Measurements from ENCODE around the gene LILRA1. TPM values are rescaled to one million over a fixed set of nuclear protein-coding genes. Genes with fewer than 3 reads are reported as not detected.
A peak's percentile ranks its signal among the peaks of the same experiment; 100 is the strongest.
"Not testable (repeated sequence)": the region's sequence is repeated elsewhere in the genome, so short reads cannot be mapped to it uniquely, and the experiment has no call there.

LILRA1 gene
- polyA plus RNA-seq, 3 donors, result 88.5 to 151 (median 141) TPM

GRCh38 chr19:54594737-54595136, 1.3 kb downstream of the LILRA1 start:
- Histone ChIP-seq H3K4me2 (replicated peaks; ENCODE audit: extremely low read depth, low read length, poor library complexity, severe bottlenecking) (peak overlapping the region; percentile 79), H3K9ac (ENCODE audit: insufficient read depth, low read length, poor library complexity, severe bottlenecking) (peak overlapping the region; percentile 67), H3K79me2 (ENCODE audit: insufficient read depth, low read length) (peaks cover 27% of the 10 kb centered on the region), H2AFZ (ENCODE audit: insufficient read depth, low read depth, low read length, poor library complexity, severe bottlenecking) (no peak overlapping the region), H4K20me1 (ENCODE audit: insufficient read depth, low read length) (peaks cover 52% of the 10 kb centered on the region), H3K4me1 (ENCODE audit: control insufficient read depth in 1 of 2, insufficient read depth in 2 of 2, low read length in 2 of 2) (peaks cover 33 to 52% of the 10 kb centered on the region in 2 donors), H3K27ac (ENCODE audit: low read depth in 1 of 2, low read length in 2 of 2) (peak overlapping the region; percentile 85 to 88), H3K4me3 (replicated peaks in 1 of 3; ENCODE audit: low read depth in 2 of 3, low read length in 3 of 3) (peak overlapping the region; percentile 82 to 93 (median 88)), H3K27me3 (ENCODE audit: control insufficient read depth in 2 of 2, insufficient read depth in 2 of 2, low read length in 2 of 2) (no peaks in the 10 kb centered on the region), H3K9me3 (replicated peaks in 1 of 2; ENCODE audit: control insufficient read depth in 1 of 2, insufficient read depth in 1 of 2, low read length in 2 of 2) (no peaks in the 10 kb centered on the region), H3K36me3 (replicated peaks in 1 of 2; ENCODE audit: control insufficient read depth in 1 of 2, insufficient read depth in 2 of 2, low read length in 2 of 2) (peaks cover 38 to 47% of the 10 kb centered on the region in 2 donors)
- peaks cover 0 to 6% (median 3%) of the 10 kb centered on the region in 7 donors for H3K9me3 Mint-ChIP-seq
- peak overlapping the region in 6 of 7 donors; percentile 69 to 98 (median 96) for H3K27ac Mint-ChIP-seq
- no peak for DNase-seq
- H3K4me1 Mint-ChIP-seq, result peaks cover 66% of the 10 kb centered on the region
- TF ChIP-seq CTCF (IDR thresholded peaks at IDR 0.05), result no peak
- H3K4me3 Mint-ChIP-seq, result peak overlapping the region; percentile 98 to 100
- intact Hi-C loops (cut with micrococcal nuclease), result loop anchor here (5.0 to 10.0 kb wide), 2 partner anchors 38 to 120 kb away; partner anchors contain the start of genes LILRB1 (in 2 of the 2) and CDC42EP5 (in 1 of the 2)
- peaks cover 0 to 3% (median 2%) of the 10 kb centered on the region in 3 donors for H3K27me3 Mint-ChIP-seq (ENCODE audit: low read depth in 3 of 3)
- peaks cover 38 to 48% of the 10 kb centered on the region in 2 donors for H3K36me3 Mint-ChIP-seq
- WGBS (ENCODE audit: insufficient coverage), result 100% methylated on average over 2 of the region's 5 CpGs

GRCh38 chr19:54595680-54596436, 2.4 kb downstream of the LILRA1 start:
- DNase-seq; H3K9me3 Mint-ChIP-seq; H3K4me2 ChIP-seq (replicated peaks; ENCODE audit: extremely low read depth, low read length, poor library complexity, severe bottlenecking); H3K9me3 ChIP-seq (replicated peaks in 1 of 2; ENCODE audit: control insufficient read depth in 1 of 2, insufficient read depth in 1 of 2, low read length in 2 of 2); H3K27ac ChIP-seq (ENCODE audit: low read depth in 1 of 2, low read length in 2 of 2); H3K27me3 ChIP-seq (ENCODE audit: control insufficient read depth in 2 of 2, insufficient read depth in 2 of 2, low read length in 2 of 2); H3K4me3 ChIP-seq (replicated peaks in 1 of 3; ENCODE audit: low read depth in 2 of 3, low read length in 3 of 3); H3K27me3 Mint-ChIP-seq (ENCODE audit: low read depth in 3 of 3); H2AFZ ChIP-seq (ENCODE audit: insufficient read depth, low read depth, low read length, poor library complexity, severe bottlenecking); H3K9ac ChIP-seq (ENCODE audit: insufficient read depth, low read length, poor library complexity, severe bottlenecking): not testable (repeated sequence)
- H3K79me2 ChIP-seq (ENCODE audit: insufficient read depth, low read length), result peaks cover 27% of the 10 kb centered on the region
- peak overlapping the region; percentile 27 to 100 for H3K4me3 Mint-ChIP-seq
- intact Hi-C loops (cut with micrococcal nuclease), result loop anchor here in 1 of 2 donors (5.0 to 10.0 kb wide), 2 partner anchors 36 to 121 kb away; partner anchors contain the start of genes CDC42EP5 and LILRB1
- H3K27ac Mint-ChIP-seq, result peak overlapping the region in 1 of 7 donors; percentile 6
- peaks cover 63% of the 10 kb centered on the region for H4K20me1 ChIP-seq (ENCODE audit: insufficient read depth, low read length)
- 98% methylated on average over 22 of the region's 26 CpGs for WGBS (ENCODE audit: insufficient coverage)
- H3K36me3 Mint-ChIP-seq, result peaks cover 45 to 52% of the 10 kb centered on the region in 2 donors
- H3K36me3 ChIP-seq (replicated peaks in 1 of 2; ENCODE audit: control insufficient read depth in 1 of 2, insufficient read depth in 2 of 2, low read length in 2 of 2), result peaks cover 49 to 58% of the 10 kb centered on the region in 2 donors
- H3K4me1 Mint-ChIP-seq, result peaks cover 69% of the 10 kb centered on the region
- peaks cover 36 to 62% of the 10 kb centered on the region in 2 donors for H3K4me1 ChIP-seq (ENCODE audit: control insufficient read depth in 1 of 2, insufficient read depth in 2 of 2, low read length in 2 of 2)

All from CD14-positive monocyte (primary cell).